Measurements from ENCODE around the gene TULP4.
"Not testable (repeated sequence)": the region's sequence is repeated elsewhere in the genome, so short reads cannot be mapped to it uniquely, and the experiment has no call there.

Gene TULP4

GRCh38 chr6:158475344-158476302 lies 163.4 kb downstream of the TULP4 start:
- no peak for DNase-seq

GRCh38 chr6:158476389-158476788 lies 164.1 kb downstream of the TULP4 start:
- DNase-seq = no peak

GRCh38 chr6:158477722-158478121 lies 165.5 kb downstream of the TULP4 start:
- DNase-seq = not testable (repeated sequence)

GRCh38 chr6:158480989-158481388 lies 168.7 kb downstream of the TULP4 start:
- DNase-seq = no peak

GRCh38 chr6:158481690-158482473 lies 169.6 kb downstream of the TULP4 start:
- DNase-seq = no peak

GRCh38 chr6:158485431-158485830 lies 173.2 kb downstream of the TULP4 start:
- no peak for DNase-seq

- DNase-seq = no peak
Measured at GRCh38 chr6:158487495-158487894, 175.2 kb downstream of the TULP4 start.

- no peak for DNase-seq
Measured at GRCh38 chr6:158488065-158488464, 175.8 kb downstream of the TULP4 start.

- no peak for DNase-seq
Measured at GRCh38 chr6:158489441-158489840, 177.2 kb downstream of the TULP4 start.

GRCh38 chr6:158492881-158493280 lies 180.6 kb downstream of the TULP4 start:
- no peak for DNase-seq

GRCh38 chr6:158496700-158497099 lies 184.4 kb downstream of the TULP4 start:
- DNase-seq = no peak

- DNase-seq = no peak
Measured at GRCh38 chr6:158497620-158498019, 185.4 kb downstream of the TULP4 start.

- no peak for DNase-seq
Measured at GRCh38 chr6:158498362-158498761, 186.1 kb downstream of the TULP4 start.

- no peak for DNase-seq
Measured at GRCh38 chr6:158499601-158500000, 187.3 kb downstream of the TULP4 start.

GRCh38 chr6:158500016-158500735 lies 187.9 kb downstream of the TULP4 start:
- DNase-seq = no peak

- DNase-seq = no peak
Measured at GRCh38 chr6:158501360-158502262, 189.3 kb downstream of the TULP4 start.

GRCh38 chr6:158502263-158502950 lies 190.1 kb downstream of the TULP4 start:
- no peak for DNase-seq

- DNase-seq = no peak
Measured at GRCh38 chr6:158503222-158503621, 191.0 kb downstream of the TULP4 start.

GRCh38 chr6:158503846-158504245 lies 191.6 kb downstream of the TULP4 start:
- no peak for DNase-seq

GRCh38 chr6:158505194-158505593 lies 192.9 kb downstream of the TULP4 start:
- no peak for DNase-seq

GRCh38 chr6:158506601-158507000 lies 194.3 kb downstream of the TULP4 start:
- DNase-seq = no peak
